Esophagus squamous epithelium (tissue), 5 donors: ENCODE measurements around the gene TRIM37. TPM values are rescaled to one million over a fixed set of nuclear protein-coding genes. Genes with fewer than 3 reads are reported as not detected.

Experiments
- DNase-seq: peaks from one replicate; lab custom pipeline; 2025; lab: John Stamatoyannopoulos, UW
- H3K27ac ChIP-seq, 4 donors: fragments of 200-600 bp; sonication (generic); one replicate each; pipeline ENCODE4 v1.5.1; 2016 to 2019; ENCODE audit warnings: mild to moderate bottlenecking in 1 of 4
- H3K27me3 ChIP-seq, 4 donors: fragments of 200-600 bp; sonication (generic); 1 replicate in 3 of 4; 2 replicates in 1 of 4; pipeline versions ENCODE4 v1.5.1 to v1.6.0; 2017 to 2021; ENCODE audit warnings: antibody characterized with exemption in 1 of 4
- H3K36me3 ChIP-seq, 3 donors: fragments of 200-600 bp; sonication (generic); one replicate each; pipeline ENCODE4 v1.5.1; 2016 to 2019
- H3K4me1 ChIP-seq, 3 donors: fragments of 200-600 bp; sonication (generic); one replicate each; pipeline ENCODE4 v1.5.1; 2017 to 2019
- H3K4me3 ChIP-seq, 4 donors: fragments of 200-600 bp; sonication (generic); 1 replicate in 3 of 4; 2 replicates in 1 of 4; pipeline ENCODE4 v1.5.1; 2016 to 2019; ENCODE audit warnings: mild to moderate bottlenecking in 2 of 4, moderate library complexity in 1 of 4
- H3K9me3 ChIP-seq, 3 donors: fragments of 200-600 bp; sonication (generic); one replicate each; pipeline ENCODE4 v1.5.1; 2016 to 2019
- POLR2A ChIP-seq, 4 donors: fragments of 450-650 bp; IDR thresholded peaks; one replicate each; pipeline ENCODE4 v1.6.1; 2017; ENCODE audit warnings: antibody characterized with exemption in 4 of 4, mild to moderate bottlenecking in 4 of 4, moderate library complexity in 3 of 4
- WGBS, 2 donors: methylation state at CpG; one replicate each; pipeline ENCODE4 v1.1.5; 2018; 5-methylcytosine and 5-hydroxymethylcytosine counted together
- intact Hi-C: fragments of 100-400 bp; cut with DNase I; formaldehyde crosslinking; loops from one replicate; pipeline ENCODE4 v1.15.0; 2022
- small RNA-seq, 4 donors: library from RNA; depleted of rRNA; stranded (forward); fragments of <200 nt; gene quantifications; one replicate each; pipeline ENCODE3, GENCODE V24; 2016
- total RNA-seq, 4 donors: library from RNA; depleted of rRNA; stranded (reverse); fragments of >200 nt; gene quantifications; one replicate each; pipeline ENCODE4 v1.1.0, GENCODE V29; 2016
- TF ChIP-seq, protein P1 (sequence below), 6 experiments: fragments of 450-650 bp in 4 of 6; fragments of 200-600 bp in 2 of 6; sonication (generic) in 2 of 6; IDR thresholded peaks; one replicate each; pipeline ENCODE4 v1.5.1; 2016 to 2019; ENCODE audit warnings: antibody characterized with exemption in 6 of 6, mild to moderate bottlenecking in 4 of 6, moderate library complexity in 4 of 6
- donor health status: DM: yes; HTN: yes; CAD: no.

The TRIM37 gene
- total RNA-seq, 4 donors from 2014 or later: 6.6 to 19.5 (median 17.1) TPM

DNA sequence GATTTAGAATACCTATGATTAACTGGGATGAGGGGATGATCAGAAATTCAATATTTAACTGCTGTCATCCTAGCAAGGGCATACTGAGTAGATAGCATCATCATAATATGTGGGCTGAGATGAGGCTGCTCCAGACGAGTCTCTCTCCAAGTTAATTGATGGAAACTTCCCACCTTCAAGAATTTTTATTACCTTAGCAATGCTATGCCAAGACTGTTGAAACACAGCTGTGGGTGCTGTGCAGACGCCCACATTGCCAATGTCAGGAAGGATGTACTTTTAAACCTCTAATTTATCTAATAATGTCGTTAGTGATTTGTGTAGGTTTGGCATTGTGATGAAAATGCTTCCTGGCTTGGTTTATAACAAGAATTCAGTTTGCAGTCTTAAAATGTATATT, 170.4 kb downstream of the TRIM37 start:
- intact Hi-C loops: no loop called here
- H3K27me3 ChIP-seq: no peaks in the 10 kb centered on the region
- no peaks in the 10 kb centered on the region for H3K4me1 ChIP-seq
- TF ChIP-seq, protein P1, sequence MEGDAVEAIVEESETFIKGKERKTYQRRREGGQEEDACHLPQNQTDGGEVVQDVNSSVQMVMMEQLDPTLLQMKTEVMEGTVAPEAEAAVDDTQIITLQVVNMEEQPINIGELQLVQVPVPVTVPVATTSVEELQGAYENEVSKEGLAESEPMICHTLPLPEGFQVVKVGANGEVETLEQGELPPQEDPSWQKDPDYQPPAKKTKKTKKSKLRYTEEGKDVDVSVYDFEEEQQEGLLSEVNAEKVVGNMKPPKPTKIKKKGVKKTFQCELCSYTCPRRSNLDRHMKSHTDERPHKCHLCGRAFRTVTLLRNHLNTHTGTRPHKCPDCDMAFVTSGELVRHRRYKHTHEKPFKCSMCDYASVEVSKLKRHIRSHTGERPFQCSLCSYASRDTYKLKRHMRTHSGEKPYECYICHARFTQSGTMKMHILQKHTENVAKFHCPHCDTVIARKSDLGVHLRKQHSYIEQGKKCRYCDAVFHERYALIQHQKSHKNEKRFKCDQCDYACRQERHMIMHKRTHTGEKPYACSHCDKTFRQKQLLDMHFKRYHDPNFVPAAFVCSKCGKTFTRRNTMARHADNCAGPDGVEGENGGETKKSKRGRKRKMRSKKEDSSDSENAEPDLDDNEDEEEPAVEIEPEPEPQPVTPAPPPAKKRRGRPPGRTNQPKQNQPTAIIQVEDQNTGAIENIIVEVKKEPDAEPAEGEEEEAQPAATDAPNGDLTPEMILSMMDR (IDR thresholded peaks at IDR 0.05): no peak
- TF ChIP-seq POLR2A (IDR thresholded peaks at IDR 0.05): no peak
- no peak for DNase-seq
- no peaks in the 10 kb centered on the region for H3K36me3 ChIP-seq
- 35 to 38% methylated on average over 3 of the region's 3 CpGs for WGBS, 2 donors
- H3K27ac ChIP-seq: no peak overlapping the region
- H3K9me3 ChIP-seq: no peaks in the 10 kb centered on the region
- no peak overlapping the region for H3K4me3 ChIP-seq

DNA sequence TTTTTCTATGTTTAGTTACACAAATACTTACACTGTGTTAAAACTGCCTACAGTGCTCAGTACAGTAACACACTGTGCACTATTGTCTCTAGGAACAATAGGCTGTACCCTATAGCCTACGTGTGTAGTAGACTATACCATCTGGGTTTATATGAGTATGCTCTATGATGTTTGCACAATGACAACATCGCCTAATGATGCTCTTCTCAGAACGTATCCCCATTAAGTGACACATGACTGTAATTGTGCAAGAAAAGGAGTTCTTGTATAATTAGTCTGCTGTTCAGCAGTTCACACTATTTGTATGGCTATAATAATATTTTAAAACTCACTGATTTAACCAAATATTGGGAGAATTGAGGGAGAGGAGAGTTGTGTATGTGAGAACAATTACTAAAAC, 173.7 kb downstream of the TRIM37 start:
- Histone ChIP-seq H3K9me3 (no peaks in the 10 kb centered on the region), H3K4me3 (no peak overlapping the region), H3K36me3 (no peaks in the 10 kb centered on the region), H3K27ac (no peak overlapping the region), H3K4me1 (no peaks in the 10 kb centered on the region), H3K27me3 (no peaks in the 10 kb centered on the region)
- WGBS, 2 donors: 70 to 76% methylated on average over 3 of the region's 3 CpGs
- intact Hi-C loops: no loop called here
- no peak for DNase-seq
- TF ChIP-seq, protein P1 (IDR thresholded peaks at IDR 0.05): no peak
- no peak for TF ChIP-seq POLR2A (IDR thresholded peaks at IDR 0.05)

Small RNA genes lying within 50 kb of the gene (small RNA-seq; reads per million reads assigned to genes)
- gene MIR301A (12.7 to 28.8 (median 18.5) reads per million in 4 donors), gene MIR454 (11.7 to 24.9 (median 20.6) reads per million in 4 donors), gene RN7SL716P (0 reads per million in 4 donors), gene RNU2-58P (0 reads per million in 4 donors)

Other genes with a start within 250 kb of the TRIM37 start
- 10 to 100 TPM; 12.5 to 57.2 (median 37.6) TPM for gene SKA2, start 48.3 kb upstream of the TRIM37 start, total RNA-seq
- 10 to 100 TPM in 2 of 4 donors, 1 to 10 TPM in 2; 5.1 to 13.4 (median 9.5) TPM for gene PRR11, start 48.9 kb upstream of the TRIM37 start, total RNA-seq
- gene SMG8, start 103.2 kb upstream of the TRIM37 start, total RNA-seq: 10 to 100 TPM in 3 of 4 donors, 1 to 10 TPM in 1; 5.6 to 14.7 (median 12.6) TPM
- 1 to 10 TPM in 2 of 4 donors, under 1 TPM in 1, not detected in 1; 0.59 to 2.0 (median 1.9) TPM for gene GDPD1, start 113.6 kb upstream of the TRIM37 start, total RNA-seq
- gene YPEL2, start 224.8 kb upstream of the TRIM37 start, total RNA-seq: 10 to 100 TPM in 2 of 4 donors, 1 to 10 TPM in 2; 5.5 to 18.3 (median 11.2) TPM